Keratinocyte (primary cell): Measurements from ENCODE around the gene PNLIP. TPM values are rescaled to one million over a fixed set of nuclear protein-coding genes. Genes with fewer than 3 reads are reported as not detected.

Source experiments
- DNase-seq: peaks from one replicate; pipeline ENCODE4 v3.0.0-alpha.2; 2011; ENCODE audit warnings: low read depth, missing footprints, low spot score
- FAIRE-seq: peaks from 2 replicates; lab custom pipeline; 2011; peaks lifted over from hg19 to GRCh38; lab: Jason Lieb, UNC
- H2AFZ ChIP-seq: 2 replicates; pipeline ENCODE4 v1.6.0; 2012; ENCODE audit warnings: low read length, control low read depth, inconsistent platforms; ENCODE audit not compliant: control insufficient read depth
- H3K27ac ChIP-seq: 2 replicates; pipeline ENCODE4 v1.5.1; 2011; ENCODE audit warnings: low read length; ENCODE audit not compliant: control insufficient read depth, insufficient read depth
- H3K27me3 ChIP-seq: 3 replicates; pipeline ENCODE4 v1.6.0; 2011; ENCODE audit warnings: low read length; ENCODE audit not compliant: control insufficient read depth, insufficient read depth; ENCODE audit errors: extremely low read depth
- H3K36me3 ChIP-seq, 2 experiments: 2 replicates in 1 of 2; 3 replicates in 1 of 2; pipeline ENCODE4 v1.5.1; 2011; ENCODE audit warnings: low read length in 2 of 2, mild to moderate bottlenecking in 1 of 2; ENCODE audit not compliant: control insufficient read depth in 2 of 2, insufficient read depth in 2 of 2; ENCODE audit errors: extremely low read depth in 1 of 2
- H3K4me1 ChIP-seq: 3 replicates; pipeline ENCODE4 v1.5.1; 2011; ENCODE audit warnings: low read length; ENCODE audit not compliant: control insufficient read depth, insufficient read depth; ENCODE audit errors: extremely low read depth
- H3K4me2 ChIP-seq: 3 replicates; pipeline ENCODE4 v1.6.0; 2011; ENCODE audit warnings: low read depth, low read length; ENCODE audit not compliant: control insufficient read depth, insufficient read depth; ENCODE audit errors: extremely low read depth
- H3K4me3 ChIP-seq, 3 experiments: fragments of 200-600 bp in 1 of 3; sonication (generic) in 1 of 3; 2 replicates in 2 of 3; 3 replicates in 1 of 3; pipeline ENCODE4 v1.5.1; 2011 to 2016; ENCODE audit warnings: low read length in 3 of 3, mild to moderate bottlenecking in 3 of 3, control low read depth in 2 of 3, inconsistent platforms in 1 of 3, low read depth in 1 of 3, mixed read lengths in 1 of 3, mixed run types in 1 of 3, moderate library complexity in 1 of 3; ENCODE audit not compliant: control insufficient read depth in 2 of 3, insufficient read depth in 2 of 3; ENCODE audit errors: extremely low read depth in 1 of 3
- H3K79me2 ChIP-seq: 2 replicates; pipeline ENCODE4 v1.6.0; 2012; ENCODE audit warnings: low read length; ENCODE audit not compliant: control insufficient read depth, insufficient read depth
- H3K9ac ChIP-seq: 3 replicates; pipeline ENCODE4 v1.6.0; 2011; ENCODE audit warnings: low read length; ENCODE audit not compliant: control insufficient read depth, insufficient read depth; ENCODE audit errors: extremely low read depth
- H3K9me1 ChIP-seq: 3 replicates; pipeline ENCODE4 v1.6.0; 2011; ENCODE audit warnings: low read length; ENCODE audit not compliant: control insufficient read depth, insufficient read depth; ENCODE audit errors: extremely low read depth
- H3K9me3 ChIP-seq: 2 replicates; pipeline ENCODE4 v1.5.1; 2012; ENCODE audit warnings: low read depth, low read length; ENCODE audit not compliant: control insufficient read depth
- H4K20me1 ChIP-seq: 3 replicates; pipeline ENCODE4 v1.6.0; 2011; ENCODE audit warnings: low read length; ENCODE audit not compliant: control insufficient read depth, insufficient read depth; ENCODE audit errors: extremely low read depth
- CTCF ChIP-seq, 3 experiments: IDR thresholded peaks in 1 of 3; conservative IDR thresholded peaks in 1 of 3; optimal IDR thresholded peaks in 1 of 3; 2 replicates in 2 of 3; 3 replicates in 1 of 3; pipeline versions ENCODE3 to v1.5.1; 2011; ENCODE audit warnings: low read length in 3 of 3, mild to moderate bottlenecking in 3 of 3, moderate library complexity in 2 of 3, control low read depth in 1 of 3, inconsistent platforms in 1 of 3; ENCODE audit not compliant: insufficient read depth in 2 of 3; ENCODE audit errors: extremely low read depth in 1 of 3
- EZH2 ChIP-seq: IDR thresholded peaks from one replicate; pipeline ENCODE4 v1.6.1; 2012; ENCODE audit warnings: inconsistent platforms, mild to moderate bottlenecking, low read length, moderate library complexity
- dilution Hi-C: fragments of 300-500 bp; cut with MboI; formaldehyde crosslinking; loops from one replicate; pipeline ENCODE4 v1.7.0; 2020; ENCODE audit warnings: low sequenced_read_pairs; ENCODE audit not compliant: extremely low pct_ligation_motif_present
- polyA plus RNA-seq, 5 experiments: library from polyadenylated mRNA; depleted of rRNA in 3 of 5; stranded (reverse) in 3 of 5; stranded (forward) in 1 of 5; unstranded in 1 of 5; fragments of >200 nt; gene quantifications; 1 replicate in 1 of 5; 2 replicates in 3 of 5; 3 replicates in 1 of 5; pipeline versions ENCODE4 v1.2.1 to v1.2.3, GENCODE V29; 2011 to 2012; ENCODE audit warnings: missing spikeins in 2 of 5, low read depth in 1 of 5, low replicate concordance in 1 of 5

Gene PNLIP
- polyA plus RNA-seq, 1 donor (not counting 4 experiments of a cell fraction or from before 2014, with no cell fraction given): not detected

- DNase-seq: no peak
- Histone ChIP-seq H3K4me2 (no peak overlapping the region), H3K9ac (no peak overlapping the region), H3K27ac (no peak overlapping the region), H4K20me1 (no peaks in the 10 kb centered on the region), H3K36me3 (no peaks in the 10 kb centered on the region), H3K27me3 (peaks cover 7% of the 10 kb centered on the region), H2AFZ (no peak overlapping the region), H3K4me3 (no peak overlapping the region), H3K79me2 (no peaks in the 10 kb centered on the region), H3K9me3 (no peaks in the 10 kb centered on the region), H3K9me1 (no peaks in the 10 kb centered on the region), H3K4me1 (no peaks in the 10 kb centered on the region)
- dilution Hi-C loops: no loop called here
- no peak for TF ChIP-seq CTCF (optimal IDR thresholded peaks at IDR 0.05 in 1 of 3, IDR thresholded peaks at IDR 0.05 in 1 of 3, conservative IDR thresholded peaks at IDR 0.05 in 1 of 3; ENCODE audit: extremely low read depth in 1 of 3, insufficient read depth in 2 of 3, low read length in 3 of 3)
- TF ChIP-seq EZH2: no peak
- no peak for FAIRE-seq
Measured at GRCh38 chr10:116598329-116598728, 52.6 kb downstream of the PNLIP start.

GRCh38 chr10:116599991-116600390 is 54.3 kb downstream of the PNLIP start:
- no peak overlapping the region for H3K9ac ChIP-seq
- no peaks in the 10 kb centered on the region for H3K36me3 ChIP-seq
- no peaks in the 10 kb centered on the region for H4K20me1 ChIP-seq
- H3K27ac ChIP-seq: no peak overlapping the region
- no peak for TF ChIP-seq EZH2
- TF ChIP-seq CTCF (optimal IDR thresholded peaks at IDR 0.05 in 1 of 3, IDR thresholded peaks at IDR 0.05 in 1 of 3, conservative IDR thresholded peaks at IDR 0.05 in 1 of 3; ENCODE audit: extremely low read depth in 1 of 3, insufficient read depth in 2 of 3, low read length in 3 of 3): no peak
- H3K9me3 ChIP-seq: no peaks in the 10 kb centered on the region
- dilution Hi-C loops: no loop called here
- no peaks in the 10 kb centered on the region for H3K9me1 ChIP-seq
- H3K4me2 ChIP-seq: no peak overlapping the region
- DNase-seq (no peak), FAIRE-seq (no peak)
- H3K79me2 ChIP-seq: no peaks in the 10 kb centered on the region
- H3K27me3 ChIP-seq: peaks cover 7% of the 10 kb centered on the region
- no peak overlapping the region for H3K4me3 ChIP-seq
- no peaks in the 10 kb centered on the region for H3K4me1 ChIP-seq
- no peak overlapping the region for H2AFZ ChIP-seq
